Measurements from ENCODE around the gene MFSD2B. TPM values are rescaled to one million over a fixed set of nuclear protein-coding genes. Genes with fewer than 3 reads are reported as not detected.

The MFSD2B gene
- total and polyA plus RNA-seq, 9 donors: 0.02 to 0.47 (median 0.11) TPM; not detected in 5

DNA sequence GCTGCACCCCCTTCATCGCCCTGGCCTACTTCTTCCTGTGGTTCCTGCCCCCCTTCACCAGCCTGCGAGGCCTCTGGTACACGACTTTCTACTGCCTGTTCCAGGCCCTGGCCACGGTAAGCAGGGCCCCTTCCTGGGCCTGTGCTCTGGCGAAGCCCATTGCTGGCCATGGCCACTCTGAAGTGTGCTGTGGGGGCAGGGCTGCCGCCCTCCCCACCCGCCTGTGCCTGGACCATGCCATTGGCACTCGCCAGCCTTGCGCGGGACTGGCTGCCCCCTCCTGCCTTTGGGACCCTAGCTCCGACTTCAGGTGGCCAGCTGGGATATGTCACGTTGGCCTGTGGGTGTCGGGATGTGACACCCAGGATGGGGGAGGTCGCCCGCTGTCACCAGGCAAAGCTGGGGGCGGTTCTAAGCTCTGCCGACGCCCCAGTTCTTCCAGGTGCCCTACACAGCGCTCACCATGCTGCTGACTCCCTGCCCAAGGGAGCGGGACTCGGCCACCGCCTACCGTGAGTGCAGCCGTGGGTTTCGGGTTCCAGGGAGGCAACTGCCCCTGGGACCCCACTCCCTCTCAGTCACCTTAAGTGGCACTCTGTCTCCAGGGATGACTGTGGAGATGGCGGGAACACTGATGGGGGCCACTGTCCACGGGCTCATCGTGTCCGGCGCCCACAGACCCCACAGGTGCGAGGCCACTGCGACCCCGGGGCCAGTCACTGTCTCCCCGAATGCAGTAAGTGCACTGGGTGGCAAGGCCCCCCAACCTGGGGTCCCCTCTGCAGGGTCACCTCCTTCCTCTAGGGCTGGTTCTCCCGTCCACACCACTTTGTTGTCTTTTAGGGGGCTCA is 7.2 kb downstream of the MFSD2B start:
- Histone ChIP-seq H3K27ac (no peak overlapping the region), H3K36me3 (no peaks in the 10 kb centered on the region), H3K4me3 (no peak overlapping the region), H3K27me3 (no peaks in the 10 kb centered on the region), H3K9me3 (no peaks in the 10 kb centered on the region), H3K4me1 (ENCODE audit: insufficient read depth) (no peaks in the 10 kb centered on the region)
- no peak for DNase-seq
- TF ChIP-seq EP300 (IDR thresholded peaks at IDR 0.05) (no peak), POLR2A (IDR thresholded peaks at IDR 0.05) (no peak)
- TF ChIP-seq, protein P1, sequence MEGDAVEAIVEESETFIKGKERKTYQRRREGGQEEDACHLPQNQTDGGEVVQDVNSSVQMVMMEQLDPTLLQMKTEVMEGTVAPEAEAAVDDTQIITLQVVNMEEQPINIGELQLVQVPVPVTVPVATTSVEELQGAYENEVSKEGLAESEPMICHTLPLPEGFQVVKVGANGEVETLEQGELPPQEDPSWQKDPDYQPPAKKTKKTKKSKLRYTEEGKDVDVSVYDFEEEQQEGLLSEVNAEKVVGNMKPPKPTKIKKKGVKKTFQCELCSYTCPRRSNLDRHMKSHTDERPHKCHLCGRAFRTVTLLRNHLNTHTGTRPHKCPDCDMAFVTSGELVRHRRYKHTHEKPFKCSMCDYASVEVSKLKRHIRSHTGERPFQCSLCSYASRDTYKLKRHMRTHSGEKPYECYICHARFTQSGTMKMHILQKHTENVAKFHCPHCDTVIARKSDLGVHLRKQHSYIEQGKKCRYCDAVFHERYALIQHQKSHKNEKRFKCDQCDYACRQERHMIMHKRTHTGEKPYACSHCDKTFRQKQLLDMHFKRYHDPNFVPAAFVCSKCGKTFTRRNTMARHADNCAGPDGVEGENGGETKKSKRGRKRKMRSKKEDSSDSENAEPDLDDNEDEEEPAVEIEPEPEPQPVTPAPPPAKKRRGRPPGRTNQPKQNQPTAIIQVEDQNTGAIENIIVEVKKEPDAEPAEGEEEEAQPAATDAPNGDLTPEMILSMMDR (IDR thresholded peaks at IDR 0.05): no peak
- 91 to 93% (median 92%) methylated on average over 31 to 35 of the region's 35 CpGs for WGBS, 3 donors
- intact Hi-C loops (cut with DNase I): no loop called here

- H3K4me3 ChIP-seq: no peak overlapping the region
- no peaks in the 10 kb centered on the region for H3K27me3 ChIP-seq
- no peak overlapping the region for H3K27ac ChIP-seq
- intact Hi-C loops (cut with DNase I): no loop called here
- H3K36me3 ChIP-seq: no peaks in the 10 kb centered on the region
- no peak for TF ChIP-seq EP300 (IDR thresholded peaks at IDR 0.05)
- TF ChIP-seq, protein P1 (IDR thresholded peaks at IDR 0.05): no peak
- no peak for TF ChIP-seq POLR2A (IDR thresholded peaks at IDR 0.05)
- no peaks in the 10 kb centered on the region for H3K4me1 ChIP-seq (ENCODE audit: insufficient read depth)
- 81 to 84% (median 83%) methylated on average over 8 of the region's 8 CpGs for WGBS, 3 donors
- H3K9me3 ChIP-seq: no peaks in the 10 kb centered on the region
- no peak for DNase-seq
Measured at GRCh38 chr2:24017711-24018110, 7.8 kb downstream of the MFSD2B start.

DNA sequence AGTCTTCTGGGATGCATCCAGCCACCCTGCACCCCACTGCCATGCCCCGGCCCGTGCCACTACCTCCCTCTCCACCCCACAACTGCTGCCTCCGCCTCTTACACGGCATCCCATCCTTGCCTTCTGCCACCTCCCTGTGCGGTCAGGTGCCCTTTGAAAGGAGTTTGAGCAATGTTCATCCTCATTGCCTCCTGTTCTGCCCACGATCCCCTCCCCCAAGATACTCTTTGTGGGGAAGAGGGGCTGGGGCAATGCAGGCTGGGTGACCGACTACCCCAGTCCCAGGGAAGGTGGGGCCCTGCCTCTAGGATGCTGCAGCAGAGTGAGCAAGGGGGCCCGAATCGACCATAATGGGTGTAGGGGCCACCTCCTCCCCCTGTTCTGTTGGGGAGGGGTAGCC is 8.4 kb downstream of the MFSD2B start:
- Histone ChIP-seq H3K4me1 (ENCODE audit: insufficient read depth) (no peaks in the 10 kb centered on the region), H3K9me3 (no peaks in the 10 kb centered on the region), H3K4me3 (no peak overlapping the region), H3K27me3 (no peaks in the 10 kb centered on the region), H3K27ac (no peak overlapping the region), H3K36me3 (no peaks in the 10 kb centered on the region)
- TF ChIP-seq, protein P1 (IDR thresholded peaks at IDR 0.05): no peak
- TF ChIP-seq EP300 (IDR thresholded peaks at IDR 0.05) (no peak), POLR2A (IDR thresholded peaks at IDR 0.05) (no peak)
- intact Hi-C loops (cut with DNase I): no loop called here
- 79 to 85% (median 82%) methylated on average over 9 of the region's 9 CpGs for WGBS, 3 donors
- no peak for DNase-seq

DNA sequence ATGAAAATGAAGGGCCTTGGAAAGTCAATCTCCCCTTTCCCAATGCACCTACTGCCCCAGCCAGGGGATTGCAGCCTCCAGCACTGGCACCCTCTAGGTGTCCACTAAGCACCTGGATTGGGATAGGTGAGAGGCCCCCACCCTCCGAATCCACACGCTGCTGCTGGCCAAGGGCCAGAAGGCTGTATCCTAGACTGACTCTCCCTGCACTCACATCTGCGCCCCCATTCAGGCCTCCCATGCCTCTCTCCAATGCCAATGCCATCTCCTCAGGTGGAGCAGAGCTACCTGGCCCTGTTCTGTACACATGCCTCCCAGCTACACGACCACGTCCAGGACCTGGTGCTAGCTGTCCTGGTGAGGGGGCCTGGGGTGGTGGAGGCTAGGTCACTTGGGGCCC is 9.8 kb downstream of the MFSD2B start:
- Histone ChIP-seq H3K4me1 (ENCODE audit: insufficient read depth) (no peaks in the 10 kb centered on the region), H3K27ac (no peak overlapping the region), H3K4me3 (no peak overlapping the region), H3K27me3 (no peaks in the 10 kb centered on the region), H3K9me3 (no peaks in the 10 kb centered on the region), H3K36me3 (no peaks in the 10 kb centered on the region)
- intact Hi-C loops (cut with DNase I): no loop called here
- WGBS, 3 donors: 81 to 90% (median 90%) methylated on average over 5 of the region's 5 CpGs
- DNase-seq: no peak
- TF ChIP-seq, protein P1 (IDR thresholded peaks at IDR 0.05): no peak
- TF ChIP-seq POLR2A (IDR thresholded peaks at IDR 0.05): no peak
- no peak for TF ChIP-seq EP300 (IDR thresholded peaks at IDR 0.05)
